Measurements from ENCODE around the gene FLT1.

GRCh38 chr13:28533125-28533436 is 38.2 kb upstream of the FLT1 start:
- TF ChIP-seq, protein P1, sequence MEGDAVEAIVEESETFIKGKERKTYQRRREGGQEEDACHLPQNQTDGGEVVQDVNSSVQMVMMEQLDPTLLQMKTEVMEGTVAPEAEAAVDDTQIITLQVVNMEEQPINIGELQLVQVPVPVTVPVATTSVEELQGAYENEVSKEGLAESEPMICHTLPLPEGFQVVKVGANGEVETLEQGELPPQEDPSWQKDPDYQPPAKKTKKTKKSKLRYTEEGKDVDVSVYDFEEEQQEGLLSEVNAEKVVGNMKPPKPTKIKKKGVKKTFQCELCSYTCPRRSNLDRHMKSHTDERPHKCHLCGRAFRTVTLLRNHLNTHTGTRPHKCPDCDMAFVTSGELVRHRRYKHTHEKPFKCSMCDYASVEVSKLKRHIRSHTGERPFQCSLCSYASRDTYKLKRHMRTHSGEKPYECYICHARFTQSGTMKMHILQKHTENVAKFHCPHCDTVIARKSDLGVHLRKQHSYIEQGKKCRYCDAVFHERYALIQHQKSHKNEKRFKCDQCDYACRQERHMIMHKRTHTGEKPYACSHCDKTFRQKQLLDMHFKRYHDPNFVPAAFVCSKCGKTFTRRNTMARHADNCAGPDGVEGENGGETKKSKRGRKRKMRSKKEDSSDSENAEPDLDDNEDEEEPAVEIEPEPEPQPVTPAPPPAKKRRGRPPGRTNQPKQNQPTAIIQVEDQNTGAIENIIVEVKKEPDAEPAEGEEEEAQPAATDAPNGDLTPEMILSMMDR (IDR thresholded peaks at IDR 0.05) = no peak
- TF ChIP-seq POLR2A (IDR thresholded peaks at IDR 0.05) = no peak

All from heart left ventricle (tissue), 13 donors.